Ishikawa (cell line): Measurements from ENCODE around the gene ASB5.

ENCODE experiments used
- CEBPB ChIP-seq: IDR thresholded peaks from 2 replicates; pipeline ENCODE4 v1.6.1; 2012
- CREB1 ChIP-seq: IDR thresholded peaks from 2 replicates; pipeline ENCODE4 v1.6.1; 2012; ENCODE audit warnings: low read depth
- EGR1 ChIP-seq: IDR thresholded peaks from 2 replicates; pipeline ENCODE4 v1.6.1; 2012
- EP300 ChIP-seq: IDR thresholded peaks from 2 replicates; pipeline ENCODE4 v1.6.1; 2012; ENCODE audit warnings: borderline replicate concordance
- FOXM1 ChIP-seq: IDR thresholded peaks from 2 replicates; pipeline ENCODE4 v1.6.1; 2012; ENCODE audit warnings: low read depth, borderline replicate concordance
- NFIC ChIP-seq: IDR thresholded peaks from 2 replicates; pipeline ENCODE4 v1.6.1; 2012
- RAD21 ChIP-seq: IDR thresholded peaks from 2 replicates; pipeline ENCODE4 v1.6.1; 2012; ENCODE audit warnings: low read depth
- TAF1 ChIP-seq: IDR thresholded peaks from 2 replicates; pipeline ENCODE4 v1.6.1; 2012; ENCODE audit warnings: low read depth, mild to moderate bottlenecking
- TCF12 ChIP-seq: IDR thresholded peaks from 2 replicates; pipeline ENCODE4 v1.6.1; 2012; ENCODE audit warnings: low read depth
- TEAD4 ChIP-seq: IDR thresholded peaks from 2 replicates; pipeline ENCODE4 v1.6.1; 2012
- YY1 ChIP-seq: IDR thresholded peaks from 2 replicates; pipeline ENCODE4 v1.6.1; 2012; ENCODE audit warnings: low read depth
- ZBTB7A ChIP-seq: IDR thresholded peaks from 2 replicates; pipeline ENCODE4 v1.6.1; 2012; ENCODE audit warnings: low read depth
- TF ChIP-seq, protein P1 (sequence below): IDR thresholded peaks from 2 replicates; pipeline ENCODE4 v1.6.1; 2012
- TF ChIP-seq, protein P2 (sequence below): IDR thresholded peaks from 2 replicates; pipeline ENCODE4 v1.6.1; 2012
- TF ChIP-seq, protein P3 (sequence below): IDR thresholded peaks from 2 replicates; pipeline ENCODE4 v1.6.1; 2012; ENCODE audit warnings: low read depth, mild to moderate bottlenecking

The ASB5 gene

DNA sequence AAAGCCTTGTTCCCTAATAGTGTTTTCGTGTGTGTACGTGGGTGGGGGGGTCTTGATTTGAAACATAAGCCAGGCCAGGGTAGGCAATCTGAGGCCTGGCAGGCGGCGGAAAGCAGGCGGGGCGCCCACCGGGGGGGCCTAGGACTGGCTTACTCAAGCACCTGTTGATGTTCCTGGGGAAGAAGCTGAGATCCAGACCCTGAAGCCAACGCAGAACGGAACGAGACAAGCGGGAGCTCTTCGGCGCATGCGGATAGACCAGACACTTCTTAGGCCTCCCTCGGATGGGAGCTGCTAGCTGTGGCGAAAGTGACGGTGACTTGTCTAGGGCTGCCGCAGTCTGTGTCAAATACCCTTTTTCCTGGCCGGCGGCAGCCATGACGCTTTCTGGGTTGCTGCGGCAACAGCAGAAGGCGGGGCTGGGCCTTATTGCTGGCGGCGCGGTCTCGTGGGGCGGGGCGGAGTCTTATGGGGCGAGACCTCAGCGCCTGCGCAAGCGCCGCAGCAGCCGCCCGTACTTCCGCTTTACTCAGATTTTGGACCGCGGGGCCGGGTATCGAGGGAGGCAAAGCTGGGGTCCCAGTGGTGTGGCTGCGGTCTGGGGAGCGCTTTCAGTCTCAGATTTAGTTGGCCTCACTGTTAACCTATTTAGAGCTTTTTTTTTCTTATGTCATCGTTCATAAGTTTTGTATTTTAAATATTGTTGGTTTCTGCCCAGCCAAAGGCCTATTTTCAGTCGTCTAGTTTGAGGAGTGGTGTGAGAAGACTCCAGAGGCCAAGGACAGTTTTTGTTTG lies 73.6 kb downstream of the ASB5 start, which contains the start of gene SPATA4:
TSS of gene SPATA4 (minus strand) at position 402 of the 795 bp plus-strand sequence. CDS start at position 379, 23 bp downstream.
- TF ChIP-seq FOXM1 (no peak), CEBPB (no peak), NFIC (no peak; the same call in 1 of the 2 replicates), CREB1 (no peak), EP300 (no peak), YY1 (peak; percentile 98), RAD21 (no peak), ZBTB7A (no peak), EGR1 (peak; percentile 41; the same call in 1 of the 2 replicates), TEAD4 (no peak), TAF1 (peak; percentile 80), TCF12 (no peak)
- TF ChIP-seq, protein P1, sequence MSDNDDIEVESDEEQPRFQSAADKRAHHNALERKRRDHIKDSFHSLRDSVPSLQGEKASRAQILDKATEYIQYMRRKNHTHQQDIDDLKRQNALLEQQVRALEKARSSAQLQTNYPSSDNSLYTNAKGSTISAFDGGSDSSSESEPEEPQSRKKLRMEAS = peak; percentile 60
- TF ChIP-seq, protein P2, sequence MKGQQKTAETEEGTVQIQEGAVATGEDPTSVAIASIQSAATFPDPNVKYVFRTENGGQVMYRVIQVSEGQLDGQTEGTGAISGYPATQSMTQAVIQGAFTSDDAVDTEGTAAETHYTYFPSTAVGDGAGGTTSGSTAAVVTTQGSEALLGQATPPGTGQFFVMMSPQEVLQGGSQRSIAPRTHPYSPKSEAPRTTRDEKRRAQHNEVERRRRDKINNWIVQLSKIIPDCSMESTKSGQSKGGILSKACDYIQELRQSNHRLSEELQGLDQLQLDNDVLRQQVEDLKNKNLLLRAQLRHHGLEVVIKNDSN = peak; percentile 40
- TF ChIP-seq, protein P3, sequence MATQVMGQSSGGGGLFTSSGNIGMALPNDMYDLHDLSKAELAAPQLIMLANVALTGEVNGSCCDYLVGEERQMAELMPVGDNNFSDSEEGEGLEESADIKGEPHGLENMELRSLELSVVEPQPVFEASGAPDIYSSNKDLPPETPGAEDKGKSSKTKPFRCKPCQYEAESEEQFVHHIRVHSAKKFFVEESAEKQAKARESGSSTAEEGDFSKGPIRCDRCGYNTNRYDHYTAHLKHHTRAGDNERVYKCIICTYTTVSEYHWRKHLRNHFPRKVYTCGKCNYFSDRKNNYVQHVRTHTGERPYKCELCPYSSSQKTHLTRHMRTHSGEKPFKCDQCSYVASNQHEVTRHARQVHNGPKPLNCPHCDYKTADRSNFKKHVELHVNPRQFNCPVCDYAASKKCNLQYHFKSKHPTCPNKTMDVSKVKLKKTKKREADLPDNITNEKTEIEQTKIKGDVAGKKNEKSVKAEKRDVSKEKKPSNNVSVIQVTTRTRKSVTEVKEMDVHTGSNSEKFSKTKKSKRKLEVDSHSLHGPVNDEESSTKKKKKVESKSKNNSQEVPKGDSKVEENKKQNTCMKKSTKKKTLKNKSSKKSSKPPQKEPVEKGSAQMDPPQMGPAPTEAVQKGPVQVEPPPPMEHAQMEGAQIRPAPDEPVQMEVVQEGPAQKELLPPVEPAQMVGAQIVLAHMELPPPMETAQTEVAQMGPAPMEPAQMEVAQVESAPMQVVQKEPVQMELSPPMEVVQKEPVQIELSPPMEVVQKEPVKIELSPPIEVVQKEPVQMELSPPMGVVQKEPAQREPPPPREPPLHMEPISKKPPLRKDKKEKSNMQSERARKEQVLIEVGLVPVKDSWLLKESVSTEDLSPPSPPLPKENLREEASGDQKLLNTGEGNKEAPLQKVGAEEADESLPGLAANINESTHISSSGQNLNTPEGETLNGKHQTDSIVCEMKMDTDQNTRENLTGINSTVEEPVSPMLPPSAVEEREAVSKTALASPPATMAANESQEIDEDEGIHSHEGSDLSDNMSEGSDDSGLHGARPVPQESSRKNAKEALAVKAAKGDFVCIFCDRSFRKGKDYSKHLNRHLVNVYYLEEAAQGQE = no peak

DNA sequence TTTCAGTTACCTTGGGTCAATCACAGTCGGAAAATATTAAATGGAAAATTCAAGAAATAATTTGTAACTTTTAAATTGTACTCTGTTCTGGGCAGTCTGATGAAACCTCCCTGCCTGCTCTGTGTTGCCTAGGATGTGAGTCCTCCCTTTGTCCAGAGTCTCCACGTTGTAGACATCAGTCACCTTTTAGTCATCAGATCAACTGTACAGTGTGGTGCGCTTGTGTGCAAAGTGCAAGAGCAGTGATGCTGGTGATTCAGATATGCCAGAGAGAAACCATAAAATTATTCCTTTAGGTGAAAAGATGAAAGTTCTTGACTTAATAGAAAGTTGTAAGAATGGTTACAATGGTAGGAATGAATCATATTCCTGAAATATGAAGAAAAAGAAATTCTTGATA lies 75.1 kb downstream of the ASB5 start:
- TF ChIP-seq YY1 (no peak), TEAD4 (no peak), TCF12 (no peak), CEBPB (no peak), RAD21 (no peak), TAF1 (no peak), EGR1 (no peak), CREB1 (no peak), FOXM1 (no peak), EP300 (no peak), ZBTB7A (no peak), NFIC (no peak)
- TF ChIP-seq, protein P2 = no peak
- TF ChIP-seq, protein P3 = no peak
- TF ChIP-seq, protein P1 = no peak

DNA sequence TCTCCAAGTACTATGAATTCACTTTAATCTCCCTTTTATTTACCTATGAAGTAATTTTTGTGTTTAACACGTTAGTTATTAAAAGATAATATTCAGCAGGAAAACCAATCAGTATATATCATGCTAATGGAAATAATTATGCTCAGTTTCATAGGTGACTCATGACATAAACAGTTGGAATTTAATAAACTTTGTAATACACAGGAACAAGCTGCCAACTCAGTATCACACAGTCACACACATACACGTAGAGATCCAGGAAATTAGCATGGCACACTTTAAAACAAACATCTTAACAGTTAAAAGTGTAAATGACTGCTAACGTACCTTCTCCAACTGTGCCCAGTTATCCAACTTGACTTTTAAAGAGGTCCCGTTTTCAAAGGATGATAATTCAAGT lies 75.9 kb downstream of the ASB5 start:
- TF ChIP-seq YY1 (no peak), TCF12 (no peak), EP300 (no peak), EGR1 (no peak), RAD21 (no peak), TAF1 (no peak), CEBPB (no peak), FOXM1 (no peak), ZBTB7A (no peak), CREB1 (no peak), NFIC (no peak), TEAD4 (no peak)
- TF ChIP-seq, protein P1 = no peak
- TF ChIP-seq, protein P3 = no peak
- TF ChIP-seq, protein P2 = no peak
